Stomach (tissue), 4 donors: ENCODE results near the gene ARID1B.

Source experiments
- POLR2AphosphoS5 ChIP-seq, 3 donors: sonication (generic); formaldehyde crosslinking; IDR thresholded peaks; one replicate each; pipeline ENCODE4 v1.6.1; 2016; ENCODE audit warnings: antibody characterized with exemption in 3 of 3
- TF ChIP-seq, protein P1 (sequence below), 7 experiments: fragments of 450-650 bp in 4 of 7; fragments of 200-600 bp in 3 of 7; sonication (generic) in 3 of 7; IDR thresholded peaks; one replicate each; pipeline ENCODE4 v1.5.1; 2016 to 2019; ENCODE audit warnings: antibody characterized with exemption in 7 of 7, control low read depth in 2 of 7, mild to moderate bottlenecking in 1 of 7

GRCh38 chr6:157172830-157173536, 395.8 kb downstream of the ARID1B start:
- TF ChIP-seq, protein P1, sequence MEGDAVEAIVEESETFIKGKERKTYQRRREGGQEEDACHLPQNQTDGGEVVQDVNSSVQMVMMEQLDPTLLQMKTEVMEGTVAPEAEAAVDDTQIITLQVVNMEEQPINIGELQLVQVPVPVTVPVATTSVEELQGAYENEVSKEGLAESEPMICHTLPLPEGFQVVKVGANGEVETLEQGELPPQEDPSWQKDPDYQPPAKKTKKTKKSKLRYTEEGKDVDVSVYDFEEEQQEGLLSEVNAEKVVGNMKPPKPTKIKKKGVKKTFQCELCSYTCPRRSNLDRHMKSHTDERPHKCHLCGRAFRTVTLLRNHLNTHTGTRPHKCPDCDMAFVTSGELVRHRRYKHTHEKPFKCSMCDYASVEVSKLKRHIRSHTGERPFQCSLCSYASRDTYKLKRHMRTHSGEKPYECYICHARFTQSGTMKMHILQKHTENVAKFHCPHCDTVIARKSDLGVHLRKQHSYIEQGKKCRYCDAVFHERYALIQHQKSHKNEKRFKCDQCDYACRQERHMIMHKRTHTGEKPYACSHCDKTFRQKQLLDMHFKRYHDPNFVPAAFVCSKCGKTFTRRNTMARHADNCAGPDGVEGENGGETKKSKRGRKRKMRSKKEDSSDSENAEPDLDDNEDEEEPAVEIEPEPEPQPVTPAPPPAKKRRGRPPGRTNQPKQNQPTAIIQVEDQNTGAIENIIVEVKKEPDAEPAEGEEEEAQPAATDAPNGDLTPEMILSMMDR (IDR thresholded peaks at IDR 0.05): no peak
- no peak for TF ChIP-seq POLR2AphosphoS5 (IDR thresholded peaks at IDR 0.05)
